Neural cell (in vitro differentiated cells): Measurements from ENCODE around the gene TSPAN18. TPM values are rescaled to one million over a fixed set of nuclear protein-coding genes. Genes with fewer than 3 reads are reported as not detected.

Experiments
- H2AFZ ChIP-seq: fragments of 200-600, 300-800 bp; sonication (generic), shearing (Covaris generic); 2 replicates; pipeline ENCODE4 v1.6.0; 2014; ENCODE audit warnings: low read depth, mild to moderate bottlenecking, antibody characterized with exemption, low read length, moderate library complexity
- H3F3A ChIP-seq: fragments of 200-600 bp; shearing (Covaris generic); 2 replicates; pipeline ENCODE4 v1.6.1; 2016; ENCODE audit warnings: mild to moderate bottlenecking, moderate library complexity, mixed read lengths, antibody characterized with exemption, low read length; ENCODE audit not compliant: insufficient read depth, poor library complexity, severe bottlenecking
- H3K27ac ChIP-seq: fragments of 200-600, 300-800 bp; sonication (generic), shearing (Covaris generic); 2 replicates; pipeline ENCODE4 v1.5.1; 2014; ENCODE audit warnings: mild to moderate bottlenecking, low read length, moderate library complexity
- H3K27me3 ChIP-seq: fragments of 300-800, 200-600 bp; sonication (generic), shearing (Covaris generic); 2 replicates; pipeline ENCODE4 v1.6.0; 2014; ENCODE audit warnings: mild to moderate bottlenecking, low read depth, low read length, moderate library complexity; ENCODE audit not compliant: insufficient read depth
- H3K36me3 ChIP-seq: fragments of 300-800, 200-600 bp; sonication (generic), shearing (Covaris generic); 2 replicates; pipeline ENCODE4 v1.5.1; 2014; ENCODE audit warnings: mild to moderate bottlenecking, antibody characterized with exemption, low read length, moderate library complexity; ENCODE audit not compliant: insufficient read depth
- H3K4me2 ChIP-seq: fragments of 300-800, 200-600 bp; sonication (generic), shearing (Covaris generic); 2 replicates; pipeline ENCODE4 v1.6.0; 2014; ENCODE audit warnings: mild to moderate bottlenecking, low read length
- H3K4me3 ChIP-seq: fragments of 300-800, 200-600 bp; sonication (generic), shearing (Covaris generic); 2 replicates; pipeline ENCODE4 v1.5.1; 2014; ENCODE audit warnings: mild to moderate bottlenecking, low read length, moderate library complexity
- H3K79me2 ChIP-seq: fragments of 200-600 bp; shearing (Covaris generic); replicated peaks from 2 replicates; pipeline ENCODE4 v1.6.0; 2014; ENCODE audit warnings: mild to moderate bottlenecking, low read length, moderate library complexity; ENCODE audit not compliant: insufficient read depth
- H3K9ac ChIP-seq: fragments of 300-800, 200-600 bp; sonication (generic), shearing (Covaris generic); 2 replicates; pipeline ENCODE4 v1.6.1; 2016; ENCODE audit warnings: mild to moderate bottlenecking, low read length, mixed read lengths
- H3K9me2 ChIP-seq: fragments of 200-600 bp; shearing (Covaris generic); 2 replicates; pipeline ENCODE4 v1.6.1; 2016; ENCODE audit warnings: mild to moderate bottlenecking, low read length, mixed read lengths; ENCODE audit not compliant: insufficient read depth
- H3K9me3 ChIP-seq: fragments of 200-600, 300-800 bp; sonication (generic), shearing (Covaris generic); 2 replicates; pipeline ENCODE4 v1.6.1; 2016; ENCODE audit warnings: mild to moderate bottlenecking, mixed run types, low read length, moderate library complexity, mixed read lengths
- H4K20me1 ChIP-seq: fragments of 200-600 bp; shearing (Covaris generic); 2 replicates; pipeline ENCODE4 v1.6.1; 2016; ENCODE audit warnings: mild to moderate bottlenecking, mixed run types; ENCODE audit not compliant: insufficient read depth
- EP300 ChIP-seq: fragments of 450-650 bp; conservative IDR thresholded peaks from 2 replicates; pipeline ENCODE4 v1.6.1; 2014; ENCODE audit warnings: antibody characterized with exemption, mild to moderate bottlenecking, moderate library complexity; ENCODE audit not compliant: poor library complexity, severe bottlenecking
- EZH2 ChIP-seq: fragments of 200-600, 300-800 bp; shearing (Covaris generic), sonication (generic); IDR thresholded peaks from 2 replicates; pipeline ENCODE4 v1.6.1; 2014; ENCODE audit warnings: antibody characterized with exemption, low read length, borderline replicate concordance, mild to moderate bottlenecking; ENCODE audit not compliant: insufficient read depth, poor library complexity, severe bottlenecking
- MXI1 ChIP-seq: fragments of 450-650 bp; conservative IDR thresholded peaks from 2 replicates; pipeline ENCODE4 v1.6.1; 2014; ENCODE audit warnings: antibody characterized with exemption, mild to moderate bottlenecking; ENCODE audit not compliant: poor library complexity, severe bottlenecking
- POLR2AphosphoS5 ChIP-seq: IDR thresholded peaks from 2 replicates; pipeline ENCODE4 v1.6.1; 2012
- RAD21 ChIP-seq: fragments of 450-650 bp; conservative IDR thresholded peaks from 2 replicates; pipeline ENCODE4 v1.6.1; 2014; ENCODE audit warnings: antibody characterized with exemption, mild to moderate bottlenecking, moderate library complexity
- SMC3 ChIP-seq: fragments of 450-650 bp; conservative IDR thresholded peaks from 2 replicates; pipeline ENCODE4 v1.6.1; 2014; ENCODE audit warnings: antibody characterized with exemption, mild to moderate bottlenecking, moderate library complexity; ENCODE audit not compliant: poor library complexity
- TAF1 ChIP-seq: IDR thresholded peaks from 2 replicates; pipeline ENCODE4 v1.6.1; 2012; ENCODE audit warnings: low read depth
- polyA plus RNA-seq: library from polyadenylated mRNA; depleted of rRNA; stranded (reverse); fragments of >200 nt; gene quantifications from 2 replicates; pipeline ENCODE4 v1.2.3, GENCODE V29; 2014
- TF ChIP-seq, protein P1 (sequence below): IDR thresholded peaks from 2 replicates; pipeline ENCODE4 v1.6.1; 2012; ENCODE audit warnings: borderline replicate concordance
- TF ChIP-seq, protein P2 (sequence below): fragments of 450-650 bp; IDR thresholded peaks from 2 replicates; pipeline ENCODE4 v1.5.1; 2014; ENCODE audit warnings: antibody characterized with exemption, mild to moderate bottlenecking, moderate library complexity; ENCODE audit not compliant: poor library complexity, severe bottlenecking

Gene TSPAN18
- polyA plus RNA-seq, 1 donor from 2014 or later: 8.4 TPM

DNA sequence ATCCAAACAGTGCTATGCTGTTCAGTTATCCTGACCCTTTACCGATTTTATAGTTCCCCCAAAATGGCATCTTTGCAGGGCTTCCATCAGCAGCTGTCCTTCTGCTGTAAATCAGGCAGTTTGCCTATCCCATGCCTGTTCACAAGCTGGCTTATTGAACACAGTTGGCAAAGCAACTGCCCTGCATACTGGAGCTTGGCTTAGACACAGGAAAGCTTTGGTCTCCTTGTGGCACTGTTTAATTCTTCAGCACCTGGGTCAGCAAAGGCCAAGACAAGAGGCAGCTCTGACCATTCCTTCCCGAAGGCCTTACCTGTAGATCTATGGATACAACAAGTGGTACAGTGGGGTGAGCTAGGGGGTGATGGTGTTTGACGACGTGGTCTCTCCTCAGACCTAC is 32.2 kb downstream of the TSPAN18 start:
- Histone ChIP-seq H2AFZ (no peak overlapping the region), H3K9ac (no peak overlapping the region), H3K27ac (no peak overlapping the region), H3K4me2 (no peak overlapping the region), H3F3A (peaks cover 6% of the 10 kb centered on the region), H3K9me2 (no peaks in the 10 kb centered on the region), H3K79me2 (peaks cover 25% of the 10 kb centered on the region), H3K27me3 (no peaks in the 10 kb centered on the region), H3K4me3 (no peak overlapping the region), H3K36me3 (no peaks in the 10 kb centered on the region), H4K20me1 (no peaks in the 10 kb centered on the region), H3K9me3 (peaks cover 7% of the 10 kb centered on the region)
- TF ChIP-seq EP300: no peak
- no peak for TF ChIP-seq MXI1
- no peak for TF ChIP-seq POLR2AphosphoS5
- no peak for TF ChIP-seq TAF1
- TF ChIP-seq EZH2: no peak
- no peak for TF ChIP-seq SMC3
- TF ChIP-seq, protein P1, sequence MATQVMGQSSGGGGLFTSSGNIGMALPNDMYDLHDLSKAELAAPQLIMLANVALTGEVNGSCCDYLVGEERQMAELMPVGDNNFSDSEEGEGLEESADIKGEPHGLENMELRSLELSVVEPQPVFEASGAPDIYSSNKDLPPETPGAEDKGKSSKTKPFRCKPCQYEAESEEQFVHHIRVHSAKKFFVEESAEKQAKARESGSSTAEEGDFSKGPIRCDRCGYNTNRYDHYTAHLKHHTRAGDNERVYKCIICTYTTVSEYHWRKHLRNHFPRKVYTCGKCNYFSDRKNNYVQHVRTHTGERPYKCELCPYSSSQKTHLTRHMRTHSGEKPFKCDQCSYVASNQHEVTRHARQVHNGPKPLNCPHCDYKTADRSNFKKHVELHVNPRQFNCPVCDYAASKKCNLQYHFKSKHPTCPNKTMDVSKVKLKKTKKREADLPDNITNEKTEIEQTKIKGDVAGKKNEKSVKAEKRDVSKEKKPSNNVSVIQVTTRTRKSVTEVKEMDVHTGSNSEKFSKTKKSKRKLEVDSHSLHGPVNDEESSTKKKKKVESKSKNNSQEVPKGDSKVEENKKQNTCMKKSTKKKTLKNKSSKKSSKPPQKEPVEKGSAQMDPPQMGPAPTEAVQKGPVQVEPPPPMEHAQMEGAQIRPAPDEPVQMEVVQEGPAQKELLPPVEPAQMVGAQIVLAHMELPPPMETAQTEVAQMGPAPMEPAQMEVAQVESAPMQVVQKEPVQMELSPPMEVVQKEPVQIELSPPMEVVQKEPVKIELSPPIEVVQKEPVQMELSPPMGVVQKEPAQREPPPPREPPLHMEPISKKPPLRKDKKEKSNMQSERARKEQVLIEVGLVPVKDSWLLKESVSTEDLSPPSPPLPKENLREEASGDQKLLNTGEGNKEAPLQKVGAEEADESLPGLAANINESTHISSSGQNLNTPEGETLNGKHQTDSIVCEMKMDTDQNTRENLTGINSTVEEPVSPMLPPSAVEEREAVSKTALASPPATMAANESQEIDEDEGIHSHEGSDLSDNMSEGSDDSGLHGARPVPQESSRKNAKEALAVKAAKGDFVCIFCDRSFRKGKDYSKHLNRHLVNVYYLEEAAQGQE: no peak
- no peak for TF ChIP-seq RAD21
- TF ChIP-seq, protein P2, sequence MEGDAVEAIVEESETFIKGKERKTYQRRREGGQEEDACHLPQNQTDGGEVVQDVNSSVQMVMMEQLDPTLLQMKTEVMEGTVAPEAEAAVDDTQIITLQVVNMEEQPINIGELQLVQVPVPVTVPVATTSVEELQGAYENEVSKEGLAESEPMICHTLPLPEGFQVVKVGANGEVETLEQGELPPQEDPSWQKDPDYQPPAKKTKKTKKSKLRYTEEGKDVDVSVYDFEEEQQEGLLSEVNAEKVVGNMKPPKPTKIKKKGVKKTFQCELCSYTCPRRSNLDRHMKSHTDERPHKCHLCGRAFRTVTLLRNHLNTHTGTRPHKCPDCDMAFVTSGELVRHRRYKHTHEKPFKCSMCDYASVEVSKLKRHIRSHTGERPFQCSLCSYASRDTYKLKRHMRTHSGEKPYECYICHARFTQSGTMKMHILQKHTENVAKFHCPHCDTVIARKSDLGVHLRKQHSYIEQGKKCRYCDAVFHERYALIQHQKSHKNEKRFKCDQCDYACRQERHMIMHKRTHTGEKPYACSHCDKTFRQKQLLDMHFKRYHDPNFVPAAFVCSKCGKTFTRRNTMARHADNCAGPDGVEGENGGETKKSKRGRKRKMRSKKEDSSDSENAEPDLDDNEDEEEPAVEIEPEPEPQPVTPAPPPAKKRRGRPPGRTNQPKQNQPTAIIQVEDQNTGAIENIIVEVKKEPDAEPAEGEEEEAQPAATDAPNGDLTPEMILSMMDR: no peak

DNA sequence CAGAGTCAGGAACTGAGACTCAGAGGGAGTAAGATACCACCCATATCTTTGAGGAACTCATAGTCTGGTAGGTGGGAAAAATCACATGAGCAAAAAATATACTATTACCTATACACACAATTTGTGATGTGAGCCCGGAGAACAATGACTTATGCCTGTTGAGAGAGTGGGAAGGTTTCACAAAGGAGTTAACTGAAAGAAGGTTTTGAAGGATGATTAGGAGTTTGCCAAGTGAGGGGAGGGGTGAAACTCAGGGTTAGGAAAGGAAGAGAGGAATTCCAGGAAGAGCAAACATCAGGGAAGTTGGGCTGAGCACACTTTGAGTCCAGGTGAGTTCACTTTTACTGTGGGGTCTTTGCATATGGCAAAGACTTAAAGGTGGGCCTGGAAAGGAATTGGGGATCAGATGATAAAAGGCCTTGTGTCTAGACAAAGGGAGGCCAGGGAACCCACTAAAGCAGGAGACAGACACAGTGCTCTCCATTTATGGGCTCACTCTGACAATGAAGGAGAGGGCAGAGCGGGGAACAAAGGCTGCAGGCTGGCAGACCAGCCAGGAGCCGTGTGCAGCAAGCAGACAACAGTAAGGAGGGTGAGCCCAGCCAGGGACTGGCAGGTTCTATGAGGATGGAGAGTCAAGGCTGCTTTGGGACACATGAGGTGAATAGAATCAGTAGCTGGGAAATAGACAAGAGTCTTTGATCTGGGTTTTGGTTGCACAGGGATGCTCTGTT is 33.1 kb downstream of the TSPAN18 start:
- Histone ChIP-seq H2AFZ (no peak overlapping the region), H3F3A (peaks cover 6% of the 10 kb centered on the region), H3K36me3 (no peaks in the 10 kb centered on the region), H3K27ac (peak overlapping the region; percentile 94), H3K4me3 (no peak overlapping the region), H3K27me3 (no peaks in the 10 kb centered on the region), H3K9me2 (no peaks in the 10 kb centered on the region), H3K4me2 (no peak overlapping the region), H3K79me2 (peaks cover 28% of the 10 kb centered on the region), H3K9me3 (peaks cover 7% of the 10 kb centered on the region), H4K20me1 (no peaks in the 10 kb centered on the region), H3K9ac (peak overlapping the region; percentile 67)
- TF ChIP-seq EZH2 (no peak), SMC3 (no peak), RAD21 (no peak), TAF1 (no peak), EP300 (no peak)
- TF ChIP-seq, protein P1: no peak
